Kidney epithelial cell (primary cell): Measurements from ENCODE around the gene PSMA6. TPM values are rescaled to one million over a fixed set of nuclear protein-coding genes. Genes with fewer than 3 reads are reported as not detected.

Source experiments
- DNase-seq: peaks from one replicate; pipeline ENCODE4 v3.0.0-alpha.2; 2010; ENCODE audit warnings: low read depth
- H3K27me3 ChIP-seq: 2 replicates; pipeline ENCODE4 v1.6.0; 2011; ENCODE audit warnings: low read length; ENCODE audit not compliant: control insufficient read depth, insufficient read depth
- H3K36me3 ChIP-seq: 2 replicates; pipeline ENCODE4 v1.5.1; 2011; ENCODE audit warnings: low read length; ENCODE audit not compliant: control insufficient read depth, insufficient read depth
- H3K4me3 ChIP-seq: 2 replicates; pipeline ENCODE4 v1.5.1; 2011; ENCODE audit warnings: low read depth, mild to moderate bottlenecking, control low read depth, low read length
- total RNA-seq: library from RNA; depleted of rRNA; stranded (reverse); fragments of >200 nt; gene quantifications from 2 replicates; pipeline ENCODE4 v1.2.3, GENCODE V29; 2015
- TF ChIP-seq, protein P1 (sequence below): IDR thresholded peaks from 2 replicates; pipeline ENCODE4 v1.5.1; 2011; ENCODE audit warnings: mild to moderate bottlenecking, moderate library complexity, low read length, control low read depth, inconsistent platforms; ENCODE audit not compliant: insufficient read depth, poor library complexity, severe bottlenecking

Gene PSMA6
- total RNA-seq, 1 donor from 2014 or later: 214 TPM

DNA sequence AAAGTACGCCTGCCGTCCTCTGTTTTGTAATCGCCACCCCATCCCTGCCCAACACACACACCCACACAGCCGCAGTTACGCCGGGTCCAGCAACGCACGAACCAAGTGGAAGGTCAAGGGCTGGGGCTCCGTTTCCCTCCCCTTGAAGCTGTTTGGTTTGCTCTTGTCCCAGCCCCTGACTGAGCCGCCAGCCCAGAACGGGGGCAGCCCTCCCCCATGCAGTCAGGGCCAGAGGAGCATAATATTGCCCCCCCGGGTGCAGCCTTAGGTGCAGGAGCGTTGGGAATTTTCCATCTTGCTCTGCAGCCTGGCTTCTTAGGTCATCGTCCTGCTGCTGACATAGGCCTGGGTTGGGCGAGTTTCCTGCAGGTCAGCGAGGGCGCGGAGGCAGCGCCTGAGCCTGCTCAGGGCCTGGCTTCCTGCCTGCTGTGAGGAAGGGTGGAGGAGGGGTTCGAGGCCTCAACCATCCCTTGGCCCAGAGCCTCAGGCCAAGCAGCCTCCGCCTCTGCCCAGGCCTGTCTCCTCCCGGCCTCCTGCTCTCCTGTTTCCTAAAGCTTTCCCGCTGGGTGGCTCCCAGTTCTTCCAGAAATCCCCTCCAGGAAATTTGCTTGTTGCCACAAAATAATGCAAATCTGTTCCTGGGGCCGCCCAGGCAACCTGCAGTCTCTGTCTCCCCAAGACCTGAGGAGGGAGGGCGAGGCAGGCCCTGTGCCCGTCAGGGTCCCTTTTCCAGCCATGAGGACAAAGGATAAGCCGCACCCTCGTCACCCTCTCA, 44.5 kb downstream of the PSMA6 start:
- TF ChIP-seq, protein P1, sequence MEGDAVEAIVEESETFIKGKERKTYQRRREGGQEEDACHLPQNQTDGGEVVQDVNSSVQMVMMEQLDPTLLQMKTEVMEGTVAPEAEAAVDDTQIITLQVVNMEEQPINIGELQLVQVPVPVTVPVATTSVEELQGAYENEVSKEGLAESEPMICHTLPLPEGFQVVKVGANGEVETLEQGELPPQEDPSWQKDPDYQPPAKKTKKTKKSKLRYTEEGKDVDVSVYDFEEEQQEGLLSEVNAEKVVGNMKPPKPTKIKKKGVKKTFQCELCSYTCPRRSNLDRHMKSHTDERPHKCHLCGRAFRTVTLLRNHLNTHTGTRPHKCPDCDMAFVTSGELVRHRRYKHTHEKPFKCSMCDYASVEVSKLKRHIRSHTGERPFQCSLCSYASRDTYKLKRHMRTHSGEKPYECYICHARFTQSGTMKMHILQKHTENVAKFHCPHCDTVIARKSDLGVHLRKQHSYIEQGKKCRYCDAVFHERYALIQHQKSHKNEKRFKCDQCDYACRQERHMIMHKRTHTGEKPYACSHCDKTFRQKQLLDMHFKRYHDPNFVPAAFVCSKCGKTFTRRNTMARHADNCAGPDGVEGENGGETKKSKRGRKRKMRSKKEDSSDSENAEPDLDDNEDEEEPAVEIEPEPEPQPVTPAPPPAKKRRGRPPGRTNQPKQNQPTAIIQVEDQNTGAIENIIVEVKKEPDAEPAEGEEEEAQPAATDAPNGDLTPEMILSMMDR: no peak
- Histone ChIP-seq H3K27me3 (no peaks in the 10 kb centered on the region), H3K36me3 (no peaks in the 10 kb centered on the region), H3K4me3 (no peak overlapping the region)
- no peak for DNase-seq

DNA sequence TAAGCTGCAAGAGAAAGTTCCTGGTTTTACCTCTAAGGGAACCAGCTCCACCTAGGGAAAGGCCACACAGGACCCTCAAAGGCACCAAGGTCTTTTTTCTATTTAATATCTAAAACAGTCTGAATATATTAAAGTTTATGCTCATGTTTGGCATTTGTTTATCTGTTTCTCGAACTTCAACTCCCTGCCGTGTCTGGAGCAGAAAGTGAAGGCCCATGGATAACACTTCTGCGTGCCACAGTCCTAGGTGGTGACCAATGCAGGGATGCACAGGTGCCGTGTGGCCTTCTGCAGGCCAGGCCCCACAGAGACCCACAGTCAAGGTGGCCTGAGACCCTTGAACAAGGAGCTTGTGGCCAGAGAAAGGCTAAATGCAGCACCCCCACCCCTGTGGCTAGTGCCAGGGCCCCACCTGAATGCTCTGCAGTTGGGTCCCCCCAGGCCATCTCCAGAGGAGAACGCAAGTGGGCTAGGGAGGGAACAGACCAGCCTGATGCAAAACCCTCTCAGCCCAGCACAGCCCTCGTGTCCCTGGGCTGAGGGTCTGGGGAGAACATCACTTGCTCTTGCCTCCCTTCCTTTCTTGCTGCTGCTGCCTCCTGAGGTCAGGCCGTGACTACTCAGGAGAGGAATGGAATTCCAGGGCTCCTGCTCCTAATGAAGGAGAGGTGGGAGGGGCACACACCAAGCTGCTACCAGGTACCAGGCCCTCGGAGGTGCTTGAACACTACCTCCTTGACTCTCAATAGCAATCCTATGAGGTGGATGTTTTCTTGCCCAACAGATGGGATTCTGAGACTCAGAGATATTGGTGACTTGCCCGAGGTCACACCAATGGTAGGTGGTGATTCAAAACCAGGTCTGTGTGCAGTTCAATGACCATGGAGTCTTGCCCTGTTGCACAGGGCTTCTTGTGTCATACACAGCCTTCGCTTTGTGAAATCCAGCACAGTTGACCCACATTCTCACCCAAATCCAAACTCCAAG, 45.4 kb downstream of the PSMA6 start:
- TF ChIP-seq, protein P1: no peak
- no peak for DNase-seq
- Histone ChIP-seq H3K27me3 (no peaks in the 10 kb centered on the region), H3K36me3 (no peaks in the 10 kb centered on the region), H3K4me3 (no peak overlapping the region)

DNA sequence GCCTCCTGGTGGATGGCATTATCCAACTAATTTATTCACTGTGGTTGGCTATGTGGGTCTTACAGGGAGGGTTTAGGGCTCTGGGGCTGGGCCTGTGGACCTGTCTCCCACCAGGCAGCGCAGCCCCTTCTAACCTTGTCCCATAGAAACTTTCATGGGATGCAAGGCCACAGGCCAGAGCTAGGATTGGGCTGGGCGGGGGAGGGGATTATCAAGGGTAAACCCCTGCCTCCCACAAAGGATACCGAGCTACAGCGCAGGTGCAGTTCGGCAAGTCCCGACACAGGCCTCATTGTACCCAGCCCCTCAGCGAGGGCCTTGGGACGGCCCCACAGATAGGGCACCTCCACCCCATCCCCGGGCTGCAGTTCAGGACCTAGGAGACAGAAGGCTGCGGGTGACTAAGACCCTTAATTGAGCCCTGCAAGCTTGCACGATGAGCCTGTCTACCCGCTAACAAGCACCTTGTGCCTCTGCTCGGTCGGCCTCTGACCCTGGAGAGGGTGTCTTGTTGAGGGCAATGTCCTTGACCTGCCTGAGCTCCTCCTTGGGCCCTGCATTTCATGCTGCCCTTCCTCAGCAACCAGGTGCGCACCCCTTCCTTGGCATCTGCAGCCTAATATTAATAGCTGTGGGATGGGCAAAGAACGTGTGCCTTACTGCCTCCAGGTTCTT, 46.7 kb downstream of the PSMA6 start:
- no peaks in the 10 kb centered on the region for H3K27me3 ChIP-seq
- H3K36me3 ChIP-seq: no peaks in the 10 kb centered on the region
- H3K4me3 ChIP-seq: no peak overlapping the region
- no peak for DNase-seq
- TF ChIP-seq, protein P1: no peak

DNA sequence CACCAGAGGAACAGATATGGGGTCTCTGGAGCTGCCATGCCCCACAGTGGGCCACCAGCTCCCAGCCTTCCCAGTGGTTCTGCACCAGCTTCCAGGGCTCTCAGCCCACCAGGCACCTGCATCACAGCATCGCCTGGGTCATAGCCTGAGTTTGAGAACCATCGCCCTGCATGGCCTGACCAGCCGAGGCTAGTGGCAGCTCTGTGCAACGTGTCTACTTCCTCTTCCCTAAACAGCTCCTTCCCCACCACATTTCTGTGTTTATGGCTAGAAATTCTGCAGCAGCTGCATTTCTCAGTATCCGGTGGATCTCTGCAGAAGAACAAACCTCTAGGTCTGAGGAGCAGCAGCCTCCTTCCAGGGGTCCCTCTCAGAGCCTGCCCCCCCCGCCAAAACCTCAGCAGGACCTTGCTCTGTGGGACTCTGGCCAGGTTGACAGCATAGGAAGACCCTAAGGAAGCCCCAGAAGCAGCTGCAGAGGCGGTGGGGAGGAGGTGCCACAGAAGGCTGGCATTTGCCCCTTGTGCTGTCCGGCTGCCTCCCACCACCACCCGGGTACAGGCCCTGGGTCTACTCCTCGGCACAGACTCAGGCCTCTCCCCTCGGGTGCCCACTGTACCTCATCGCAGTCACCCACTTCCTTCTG, 47.7 kb downstream of the PSMA6 start:
- DNase-seq: no peak
- no peak overlapping the region for H3K4me3 ChIP-seq
- TF ChIP-seq, protein P1: no peak
- no peaks in the 10 kb centered on the region for H3K36me3 ChIP-seq
- H3K27me3 ChIP-seq: no peaks in the 10 kb centered on the region

DNA sequence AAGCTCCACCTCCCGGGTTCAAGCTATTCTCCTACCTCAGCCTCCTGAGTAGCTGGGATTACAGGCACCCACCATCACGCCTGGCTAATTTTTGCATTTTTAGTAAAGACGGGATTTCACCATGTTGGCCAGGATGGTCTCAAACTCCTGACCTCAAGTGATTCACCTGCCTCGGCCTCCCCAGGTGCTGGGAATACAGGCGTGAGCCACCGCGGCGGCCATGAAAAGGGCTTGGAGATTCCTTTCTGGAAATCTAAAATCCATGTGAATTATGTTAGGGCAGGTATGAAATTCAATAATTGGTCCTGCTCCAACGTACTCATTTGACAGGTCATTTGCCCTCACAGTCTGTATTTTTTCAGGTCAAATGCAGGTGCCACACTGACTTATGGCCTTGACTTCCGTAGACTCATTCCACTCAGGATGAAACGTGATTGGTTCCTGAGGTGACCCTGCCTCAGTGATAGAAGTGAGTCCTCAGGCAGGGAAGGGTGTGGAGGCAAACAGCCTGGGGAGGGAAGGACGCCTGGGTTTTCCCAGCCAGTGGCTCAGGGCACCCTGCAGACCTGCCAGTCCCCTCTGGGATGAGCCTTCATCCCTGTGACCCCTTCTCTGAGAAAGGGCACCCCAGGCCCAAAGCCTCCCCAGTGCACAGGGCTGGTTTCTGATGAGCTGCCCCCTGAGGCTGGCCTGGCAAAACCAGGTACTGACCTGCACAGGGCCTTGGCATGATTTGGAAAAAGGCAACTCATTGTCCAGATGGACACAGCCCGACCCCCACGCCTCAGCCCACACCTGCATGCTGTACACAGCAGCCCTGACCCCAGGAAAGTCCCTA, 48.7 kb downstream of the PSMA6 start:
- no peaks in the 10 kb centered on the region for H3K27me3 ChIP-seq

More for the DNA sequence above, 48.7 kb downstream of the PSMA6 start:
- H3K36me3 ChIP-seq: no peaks in the 10 kb centered on the region
- TF ChIP-seq, protein P1: no peak
- DNase-seq: no peak
- H3K4me3 ChIP-seq: no peak overlapping the region
